Prostate gland (tissue), 2 donors: ENCODE data around the gene MYO7B. TPM values are rescaled to one million over a fixed set of nuclear protein-coding genes. Genes with fewer than 3 reads are reported as not detected.

ENCODE experiments used
- DNase-seq: peaks from one replicate; pipeline ENCODE4 v3.0.0-alpha.2; 2019; ENCODE audit warnings: low spot score
- H3K27ac ChIP-seq, 2 donors: fragments of 200-600 bp; sonication (generic); 2 replicates each; pipeline ENCODE4 v1.5.1; 2017 to 2019
- H3K27me3 ChIP-seq: fragments of 200-600 bp; sonication (generic); replicated peaks from 2 replicates; pipeline ENCODE4 v1.5.1; 2019; ENCODE audit not compliant: insufficient read depth
- H3K36me3 ChIP-seq, 2 donors: fragments of 200-600 bp; sonication (generic); 1 replicate in 1 of 2; 2 replicates in 1 of 2; pipeline versions ENCODE4 v1.5.1 to v1.8.1; 2017 to 2019
- H3K4me1 ChIP-seq: fragments of 200-600 bp; sonication (generic); replicated peaks from 2 replicates; pipeline ENCODE4 v1.5.1; 2019
- H3K4me3 ChIP-seq, 2 donors: fragments of 200-600 bp; sonication (generic); 2 replicates each; pipeline ENCODE4 v1.5.1; 2017 to 2019
- H3K9me3 ChIP-seq: fragments of 200-600 bp; sonication (generic); 2 replicates; pipeline ENCODE4 v1.5.1; 2017
- POLR2A ChIP-seq: fragments of 450-650 bp; IDR thresholded peaks from one replicate; pipeline ENCODE4 v1.6.1; 2016; ENCODE audit warnings: antibody characterized with exemption, mild to moderate bottlenecking
- POLR2AphosphoS5 ChIP-seq: sonication (generic); formaldehyde crosslinking; IDR thresholded peaks from one replicate; pipeline ENCODE4 v1.6.1; 2017; ENCODE audit warnings: antibody characterized with exemption
- WGBS: methylation state at CpG from one replicate; pipeline ENCODE4 v1.1.5; 2018; 5-methylcytosine and 5-hydroxymethylcytosine counted together
- intact Hi-C: fragments of 100-400 bp; cut with DNase I; formaldehyde crosslinking; loops from one replicate; pipeline ENCODE4 v1.14.2; 2022
- total RNA-seq, 2 donors: library from RNA; depleted of rRNA; stranded (reverse); fragments of >200 nt; gene quantifications; one replicate each; pipeline ENCODE4 v1.1.0, GENCODE V29; 2016
- TF ChIP-seq, protein P1 (sequence below), 4 experiments: fragments of 200-600 bp in 2 of 4; fragments of 450-650 bp in 2 of 4; sonication (generic) in 2 of 4; IDR thresholded peaks; 1 replicate in 3 of 4; 2 replicates in 1 of 4; pipeline ENCODE4 v1.5.1; 2016 to 2019; ENCODE audit warnings: antibody characterized with exemption in 4 of 4, mild to moderate bottlenecking in 2 of 4, moderate library complexity in 2 of 4

Gene MYO7B
- total RNA-seq, 2 donors from 2014 or later: 1.4 TPM; not detected in 1

- DNase-seq: no peak
- Histone ChIP-seq H3K4me3 (no peak overlapping the region), H3K27ac (no peak overlapping the region), H3K27me3 (no peaks in the 10 kb centered on the region), H3K9me3 (no peaks in the 10 kb centered on the region), H3K36me3 (no peaks in the 10 kb centered on the region), H3K4me1 (no peaks in the 10 kb centered on the region)
- no peak for TF ChIP-seq POLR2AphosphoS5
- no peak for TF ChIP-seq POLR2A
- TF ChIP-seq, protein P1, sequence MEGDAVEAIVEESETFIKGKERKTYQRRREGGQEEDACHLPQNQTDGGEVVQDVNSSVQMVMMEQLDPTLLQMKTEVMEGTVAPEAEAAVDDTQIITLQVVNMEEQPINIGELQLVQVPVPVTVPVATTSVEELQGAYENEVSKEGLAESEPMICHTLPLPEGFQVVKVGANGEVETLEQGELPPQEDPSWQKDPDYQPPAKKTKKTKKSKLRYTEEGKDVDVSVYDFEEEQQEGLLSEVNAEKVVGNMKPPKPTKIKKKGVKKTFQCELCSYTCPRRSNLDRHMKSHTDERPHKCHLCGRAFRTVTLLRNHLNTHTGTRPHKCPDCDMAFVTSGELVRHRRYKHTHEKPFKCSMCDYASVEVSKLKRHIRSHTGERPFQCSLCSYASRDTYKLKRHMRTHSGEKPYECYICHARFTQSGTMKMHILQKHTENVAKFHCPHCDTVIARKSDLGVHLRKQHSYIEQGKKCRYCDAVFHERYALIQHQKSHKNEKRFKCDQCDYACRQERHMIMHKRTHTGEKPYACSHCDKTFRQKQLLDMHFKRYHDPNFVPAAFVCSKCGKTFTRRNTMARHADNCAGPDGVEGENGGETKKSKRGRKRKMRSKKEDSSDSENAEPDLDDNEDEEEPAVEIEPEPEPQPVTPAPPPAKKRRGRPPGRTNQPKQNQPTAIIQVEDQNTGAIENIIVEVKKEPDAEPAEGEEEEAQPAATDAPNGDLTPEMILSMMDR (IDR thresholded peaks at IDR 0.05): no peak
- intact Hi-C loops: no loop called here
- 85% methylated on average over 1 of the region's 1 CpG for WGBS
These were observed 75.1 kb downstream of the MYO7B start for GRCh38 chr2:127610561-127610960.

DNA sequence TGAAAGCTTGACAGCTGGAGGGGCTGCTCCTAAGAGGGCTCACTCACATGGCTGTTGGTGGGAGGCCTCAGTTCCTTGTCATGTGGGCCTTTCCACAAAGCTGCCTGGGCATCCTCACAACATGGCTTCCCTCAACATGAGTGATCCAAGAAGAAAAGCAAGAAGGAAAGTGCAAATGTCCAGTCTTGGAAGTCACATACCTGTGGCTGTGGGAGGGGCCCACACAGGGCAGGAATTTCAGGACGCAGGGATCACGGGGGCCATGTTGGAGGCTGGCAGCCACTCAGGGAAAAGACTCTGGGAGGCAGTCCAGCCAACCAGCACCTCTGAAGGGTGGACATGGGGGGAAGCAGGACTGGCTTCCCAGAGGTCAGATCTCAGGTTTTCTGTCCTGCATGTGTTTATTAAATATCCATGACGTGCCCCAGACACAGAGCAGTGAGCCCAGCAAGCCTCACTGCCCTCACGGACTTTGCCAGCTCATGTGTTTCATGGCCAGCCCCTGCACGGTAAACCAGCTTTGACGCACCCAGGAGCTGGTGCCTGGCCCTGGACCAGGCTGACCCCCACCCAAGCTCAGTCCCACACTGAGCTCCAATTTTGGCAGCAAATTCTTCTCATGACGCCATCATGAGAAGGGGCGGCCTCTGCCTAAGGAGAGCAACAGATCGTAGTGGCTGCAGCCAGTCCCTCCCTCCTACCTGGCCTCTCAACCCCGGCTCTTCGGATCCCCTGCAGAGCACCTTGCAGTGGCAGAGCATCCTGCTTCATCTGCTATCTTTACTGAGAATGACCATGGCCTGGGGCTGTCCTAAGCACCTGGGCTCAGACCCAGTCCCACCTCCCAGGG, 75.8 kb downstream of the MYO7B start:
- WGBS: 87% methylated on average over 11 of the region's 11 CpGs
- no peaks in the 10 kb centered on the region for H3K27me3 ChIP-seq
- H3K36me3 ChIP-seq: no peaks in the 10 kb centered on the region
- H3K4me1 ChIP-seq: no peaks in the 10 kb centered on the region
- H3K9me3 ChIP-seq: no peaks in the 10 kb centered on the region
- H3K4me3 ChIP-seq: no peak overlapping the region
- no peak overlapping the region for H3K27ac ChIP-seq
- no peak for DNase-seq
- intact Hi-C loops: no loop called here
- TF ChIP-seq POLR2A (no peak), POLR2AphosphoS5 (no peak)
- TF ChIP-seq, protein P1 (IDR thresholded peaks at IDR 0.05): no peak

DNA sequence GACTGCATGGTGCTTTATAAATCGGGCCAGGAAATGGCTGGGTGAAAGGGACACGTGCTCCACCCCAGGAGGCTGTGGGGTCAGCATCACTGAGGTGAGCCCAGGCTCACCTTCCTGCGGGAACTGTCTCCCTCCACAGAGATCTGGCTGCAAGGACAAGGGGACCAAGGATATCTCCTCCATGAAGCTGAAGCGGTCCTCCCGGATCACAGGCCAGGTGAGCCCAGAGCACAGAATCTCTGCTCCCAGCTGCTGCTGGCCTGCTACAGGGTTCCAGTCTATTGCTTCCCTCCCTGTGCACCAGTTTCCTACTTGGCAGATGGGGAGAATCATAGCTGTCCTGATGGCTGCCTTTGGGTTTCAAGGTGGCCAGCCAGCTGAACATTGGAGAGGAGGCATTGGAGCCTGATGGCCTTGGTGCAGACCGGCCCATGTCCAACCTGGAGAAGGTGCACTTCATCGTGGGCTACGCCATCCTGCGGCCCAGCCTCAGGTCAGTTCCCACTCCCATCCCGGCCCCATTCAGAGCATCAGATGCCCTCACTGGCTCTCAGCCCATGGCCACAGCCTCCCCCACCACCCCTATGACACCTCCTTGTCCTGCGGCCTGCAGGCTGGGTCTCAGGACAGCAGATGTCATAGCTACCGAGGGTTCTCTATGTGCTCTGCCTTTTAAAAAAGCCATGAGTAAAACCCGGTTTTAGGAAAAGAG, 76.8 kb downstream of the MYO7B start:
- Histone ChIP-seq H3K4me3 (no peak overlapping the region), H3K27ac (no peak overlapping the region), H3K4me1 (no peaks in the 10 kb centered on the region), H3K27me3 (no peaks in the 10 kb centered on the region), H3K36me3 (no peaks in the 10 kb centered on the region), H3K9me3 (no peaks in the 10 kb centered on the region)
- intact Hi-C loops: no loop called here
- DNase-seq: no peak
- TF ChIP-seq POLR2A: no peak
- TF ChIP-seq, protein P1 (IDR thresholded peaks at IDR 0.05): no peak
- TF ChIP-seq POLR2AphosphoS5: no peak
- 91% methylated on average over 13 of the region's 13 CpGs for WGBS

DNA sequence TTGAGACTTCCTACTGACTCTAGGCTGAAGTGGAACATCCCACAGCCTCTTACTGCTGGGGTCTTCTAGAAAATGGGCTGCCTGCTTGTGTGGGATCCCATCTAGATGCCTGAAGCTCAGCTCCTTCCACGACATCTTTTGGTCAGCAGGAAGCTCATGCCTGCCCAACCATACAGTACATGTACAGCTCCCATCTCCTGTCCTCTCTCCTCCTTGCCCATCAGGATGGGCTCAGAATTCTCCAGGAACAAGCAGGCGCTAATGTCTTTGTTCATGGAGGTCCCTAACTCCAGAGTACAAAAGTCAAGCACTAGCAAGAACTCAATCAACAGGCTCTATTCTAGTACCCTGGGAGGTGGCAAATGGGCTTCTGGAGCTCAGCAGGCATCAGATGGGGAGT, 78.8 kb downstream of the MYO7B start:
- H3K9me3 ChIP-seq: no peaks in the 10 kb centered on the region
- no peak for DNase-seq

More for the DNA sequence above, 78.8 kb downstream of the MYO7B start:
- Histone ChIP-seq H3K4me1 (no peaks in the 10 kb centered on the region), H3K36me3 (no peaks in the 10 kb centered on the region), H3K27ac (no peak overlapping the region), H3K27me3 (no peaks in the 10 kb centered on the region), H3K4me3 (no peak overlapping the region)
- WGBS: 100% methylated on average over 2 of the region's 2 CpGs
- no peak for TF ChIP-seq POLR2AphosphoS5
- no peak for TF ChIP-seq POLR2A
- TF ChIP-seq, protein P1 (IDR thresholded peaks at IDR 0.05): no peak
- intact Hi-C loops: no loop called here
